ENCODE results near the gene YKT6.
"Not testable (repeated sequence)": the region's sequence is repeated elsewhere in the genome, so short reads cannot be mapped to it uniquely, and the experiment has no call there.

The YKT6 gene

GRCh38 chr7:44173911-44174693 lies 26.7 kb upstream of the YKT6 start:
- H3K27ac ChIP-seq (ENCODE audit: low read depth, low read length), result no peak overlapping the region
- H3K4me3 ChIP-seq (ENCODE audit: low read depth, low read length), result no peak overlapping the region
- H3K27me3 ChIP-seq (ENCODE audit: control insufficient read depth, insufficient read depth, low read length), result no peaks in the 10 kb centered on the region; the same call in 1 of the 2 replicates
- no peaks in the 10 kb centered on the region for H3K9me3 ChIP-seq (ENCODE audit: control insufficient read depth, insufficient read depth, low read length)
- H3K9ac ChIP-seq (ENCODE audit: low read depth, low read length), result no peak overlapping the region
- 0 out of 2 replicates have a peak, but pooled peaks cover 6% of the 10 kb centered on the region for H3K4me1 ChIP-seq (ENCODE audit: control insufficient read depth, insufficient read depth, low read length)
- H3K36me3 ChIP-seq (ENCODE audit: control insufficient read depth, insufficient read depth, low read length), result no peaks in the 10 kb centered on the region

- H3K27ac ChIP-seq (ENCODE audit: low read depth, low read length); H3K36me3 ChIP-seq (ENCODE audit: control insufficient read depth, insufficient read depth, low read length); H3K9me3 ChIP-seq (ENCODE audit: control insufficient read depth, insufficient read depth, low read length); H3K9ac ChIP-seq (ENCODE audit: low read depth, low read length); H3K4me1 ChIP-seq (ENCODE audit: control insufficient read depth, insufficient read depth, low read length); H3K27me3 ChIP-seq (ENCODE audit: control insufficient read depth, insufficient read depth, low read length); H3K4me3 ChIP-seq (ENCODE audit: low read depth, low read length): not testable (repeated sequence)
These were observed 26.2 kb upstream of the YKT6 start for GRCh38 chr7:44174694-44174948.

- no peak overlapping the region for H3K4me3 ChIP-seq (ENCODE audit: low read depth, low read length)
- no peaks in the 10 kb centered on the region for H3K36me3 ChIP-seq (ENCODE audit: control insufficient read depth, insufficient read depth, low read length)
- H3K4me1 ChIP-seq (ENCODE audit: control insufficient read depth, insufficient read depth, low read length), result 0 out of 2 replicates have a peak, but pooled peaks cover 6% of the 10 kb centered on the region
- no peak overlapping the region for H3K9ac ChIP-seq (ENCODE audit: low read depth, low read length)
- H3K27ac ChIP-seq (ENCODE audit: low read depth, low read length), result no peak overlapping the region
- H3K9me3 ChIP-seq (ENCODE audit: control insufficient read depth, insufficient read depth, low read length), result no peaks in the 10 kb centered on the region
- no peaks in the 10 kb centered on the region; the same call in 1 of the 2 replicates for H3K27me3 ChIP-seq (ENCODE audit: control insufficient read depth, insufficient read depth, low read length)
These were observed 25.0 kb upstream of the YKT6 start for GRCh38 chr7:44175730-44176129.

- no peaks in the 10 kb centered on the region for H3K36me3 ChIP-seq (ENCODE audit: control insufficient read depth, insufficient read depth, low read length)
- H3K27ac ChIP-seq (ENCODE audit: low read depth, low read length), result no peak overlapping the region
- H3K27me3 ChIP-seq (ENCODE audit: control insufficient read depth, insufficient read depth, low read length), result no peaks in the 10 kb centered on the region; the same call in 1 of the 2 replicates
- no peak overlapping the region for H3K4me3 ChIP-seq (ENCODE audit: low read depth, low read length)
- H3K9me3 ChIP-seq (ENCODE audit: control insufficient read depth, insufficient read depth, low read length), result no peaks in the 10 kb centered on the region
- H3K9ac ChIP-seq (ENCODE audit: low read depth, low read length), result no peak overlapping the region
- H3K4me1 ChIP-seq (ENCODE audit: control insufficient read depth, insufficient read depth, low read length), result 0 out of 2 replicates have a peak, but pooled peaks cover 6% of the 10 kb centered on the region
These were observed 24.3 kb upstream of the YKT6 start for GRCh38 chr7:44176486-44176885.

- H3K4me3 ChIP-seq (ENCODE audit: low read depth, low read length), result no peak overlapping the region
- no peaks in the 10 kb centered on the region; the same call in 1 of the 2 replicates for H3K27me3 ChIP-seq (ENCODE audit: control insufficient read depth, insufficient read depth, low read length)
- no peak overlapping the region for H3K9ac ChIP-seq (ENCODE audit: low read depth, low read length)
- peak overlapping the region; percentile 20 for H3K27ac ChIP-seq (ENCODE audit: low read depth, low read length)
- H3K36me3 ChIP-seq (ENCODE audit: control insufficient read depth, insufficient read depth, low read length), result no peaks in the 10 kb centered on the region
- H3K4me1 ChIP-seq (ENCODE audit: control insufficient read depth, insufficient read depth, low read length), result 0 out of 2 replicates have a peak, but pooled peaks cover 6% of the 10 kb centered on the region
- H3K9me3 ChIP-seq (ENCODE audit: control insufficient read depth, insufficient read depth, low read length), result 0 out of 2 replicates have a peak, but pooled peaks cover under 1% of the 10 kb centered on the region
These were observed 23.1 kb upstream of the YKT6 start for GRCh38 chr7:44177570-44178131.

GRCh38 chr7:44180631-44181030 lies 20.1 kb upstream of the YKT6 start:
- no peaks in the 10 kb centered on the region; the same call in 1 of the 2 replicates for H3K27me3 ChIP-seq (ENCODE audit: control insufficient read depth, insufficient read depth, low read length)
- H3K27ac ChIP-seq (ENCODE audit: low read depth, low read length), result no peak overlapping the region
- H3K9ac ChIP-seq (ENCODE audit: low read depth, low read length), result no peak overlapping the region
- no peak overlapping the region for H3K4me3 ChIP-seq (ENCODE audit: low read depth, low read length)
- H3K36me3 ChIP-seq (ENCODE audit: control insufficient read depth, insufficient read depth, low read length), result no peaks in the 10 kb centered on the region
- 0 out of 2 replicates have a peak, but pooled peaks cover 3% of the 10 kb centered on the region for H3K9me3 ChIP-seq (ENCODE audit: control insufficient read depth, insufficient read depth, low read length)
- H3K4me1 ChIP-seq (ENCODE audit: control insufficient read depth, insufficient read depth, low read length), result 0 out of 2 replicates have a peak, but pooled peaks cover 18% of the 10 kb centered on the region

- 0 out of 2 replicates have a peak, but pooled peaks cover 14% of the 10 kb centered on the region for H3K4me1 ChIP-seq (ENCODE audit: control insufficient read depth, insufficient read depth, low read length)
- no peak overlapping the region for H3K9ac ChIP-seq (ENCODE audit: low read depth, low read length)
- H3K4me3 ChIP-seq (ENCODE audit: low read depth, low read length), result no peak overlapping the region
- H3K27me3 ChIP-seq (ENCODE audit: control insufficient read depth, insufficient read depth, low read length), result no peaks in the 10 kb centered on the region; the same call in 1 of the 2 replicates
- 0 out of 2 replicates have a peak, but pooled peaks cover 3% of the 10 kb centered on the region for H3K9me3 ChIP-seq (ENCODE audit: control insufficient read depth, insufficient read depth, low read length)
- no peak overlapping the region for H3K27ac ChIP-seq (ENCODE audit: low read depth, low read length)
- no peaks in the 10 kb centered on the region for H3K36me3 ChIP-seq (ENCODE audit: control insufficient read depth, insufficient read depth, low read length)
These were observed 18.0 kb upstream of the YKT6 start for GRCh38 chr7:44182827-44183226.

- Histone ChIP-seq H3K4me3 (ENCODE audit: low read depth, low read length) (no peak overlapping the region), H3K27ac (ENCODE audit: low read depth, low read length) (no peak overlapping the region), H3K27me3 (ENCODE audit: control insufficient read depth, insufficient read depth, low read length) (no peaks in the 10 kb centered on the region; the same call in 1 of the 2 replicates), H3K4me1 (ENCODE audit: control insufficient read depth, insufficient read depth, low read length) (0 out of 2 replicates have a peak, but pooled peaks cover 12% of the 10 kb centered on the region), H3K9me3 (ENCODE audit: control insufficient read depth, insufficient read depth, low read length) (0 out of 2 replicates have a peak, but pooled peaks cover 3% of the 10 kb centered on the region), H3K9ac (ENCODE audit: low read depth, low read length) (no peak overlapping the region), H3K36me3 (ENCODE audit: control insufficient read depth, insufficient read depth, low read length) (no peaks in the 10 kb centered on the region)
These were observed 17.4 kb upstream of the YKT6 start for GRCh38 chr7:44183386-44183785.

GRCh38 chr7:44184206-44184872 lies 16.4 kb upstream of the YKT6 start:
- H3K4me3 ChIP-seq (ENCODE audit: low read depth, low read length), result no peak overlapping the region
- H3K9ac ChIP-seq (ENCODE audit: low read depth, low read length), result no peak overlapping the region
- no peaks in the 10 kb centered on the region for H3K27me3 ChIP-seq (ENCODE audit: control insufficient read depth, insufficient read depth, low read length)
- 0 out of 2 replicates have a peak, but pooled peaks cover 12% of the 10 kb centered on the region for H3K4me1 ChIP-seq (ENCODE audit: control insufficient read depth, insufficient read depth, low read length)
- H3K36me3 ChIP-seq (ENCODE audit: control insufficient read depth, insufficient read depth, low read length), result no peaks in the 10 kb centered on the region
- peak overlapping the region; percentile 34 for H3K27ac ChIP-seq (ENCODE audit: low read depth, low read length)
- 0 out of 2 replicates have a peak, but pooled peaks cover 3% of the 10 kb centered on the region for H3K9me3 ChIP-seq (ENCODE audit: control insufficient read depth, insufficient read depth, low read length)

- no peak overlapping the region for H3K4me3 ChIP-seq (ENCODE audit: low read depth, low read length)
These were observed 15.8 kb upstream of the YKT6 start for GRCh38 chr7:44184873-44185446.

More at GRCh38 chr7:44184873-44185446, 15.8 kb upstream of the YKT6 start:
- 0 out of 2 replicates have a peak, but pooled peaks cover 3% of the 10 kb centered on the region for H3K9me3 ChIP-seq (ENCODE audit: control insufficient read depth, insufficient read depth, low read length)
- no peaks in the 10 kb centered on the region for H3K27me3 ChIP-seq (ENCODE audit: control insufficient read depth, insufficient read depth, low read length)
- H3K4me1 ChIP-seq (ENCODE audit: control insufficient read depth, insufficient read depth, low read length), result 0 out of 2 replicates have a peak, but pooled peaks cover 12% of the 10 kb centered on the region
- H3K9ac ChIP-seq (ENCODE audit: low read depth, low read length), result no peak overlapping the region
- H3K27ac ChIP-seq (ENCODE audit: low read depth, low read length), result peak overlapping the region; percentile 9
- no peaks in the 10 kb centered on the region for H3K36me3 ChIP-seq (ENCODE audit: control insufficient read depth, insufficient read depth, low read length)
